NT2/D1 (cell line): ENCODE measurements around the gene SLCO1B1.

Source experiments
- YY1 ChIP-seq: IDR thresholded peaks from 2 replicates; pipeline ENCODE4 v1.6.1; 2011; ENCODE audit not compliant: insufficient read length, insufficient read depth
- ZNF274 ChIP-seq: IDR thresholded peaks from 2 replicates; pipeline ENCODE4 v1.6.1; 2011; ENCODE audit warnings: mild to moderate bottlenecking, low read depth, low read length

- TF ChIP-seq YY1 (no peak), ZNF274 (no peak)
Measured at GRCh38 chr12:21117995-21118394, 13.0 kb upstream of the SLCO1B1 start.
